GM23338 (cell line): ENCODE results near the gene DPF1. TPM values are rescaled to one million over a fixed set of nuclear protein-coding genes. Genes with fewer than 3 reads are reported as not detected.

ENCODE experiments used
- ATAC-seq: fragments of 200-7000 bp; cut with Tn5 transposase; 3 replicates; pipeline ENCODE4 v1.9.1; 2020
- DNase-seq: peaks from one replicate; pipeline ENCODE4 v3.0.0-alpha.2; 2015; ENCODE audit warnings: low spot score
- H2AFZ ChIP-seq: fragments of 200-600 bp; sonication (generic); 2 replicates; pipeline ENCODE4 v1.8.0; 2016; ENCODE audit warnings: antibody characterized with exemption, mild to moderate bottlenecking, moderate library complexity
- H3F3A ChIP-seq: fragments of 200-600 bp; sonication (generic); replicated peaks from 2 replicates; pipeline ENCODE4 v1.8.0; 2017; ENCODE audit warnings: antibody characterized with exemption, mixed run types, low read depth
- H3K27ac ChIP-seq: fragments of 200-600 bp; sonication (generic); 2 replicates; pipeline ENCODE4 v1.6.1; 2016; ENCODE audit warnings: low read depth
- H3K27me3 ChIP-seq: fragments of 200-600 bp; sonication (generic); 2 replicates; pipeline ENCODE4 v1.8.0; 2016; ENCODE audit warnings: mild to moderate bottlenecking, mixed run types, moderate library complexity; ENCODE audit not compliant: insufficient read depth
- H3K36me3 ChIP-seq: fragments of 200-600 bp; sonication (generic); 2 replicates; pipeline ENCODE4 v1.8.0; 2016; ENCODE audit warnings: mild to moderate bottlenecking; ENCODE audit not compliant: insufficient read depth
- H3K4me1 ChIP-seq: fragments of 200-600 bp; sonication (generic); 2 replicates; pipeline ENCODE4 v1.8.0; 2016; ENCODE audit warnings: mild to moderate bottlenecking, moderate library complexity; ENCODE audit not compliant: insufficient read depth
- H3K4me2 ChIP-seq: fragments of 200-600 bp; sonication (generic); 2 replicates; pipeline ENCODE4 v1.7.1; 2017; ENCODE audit warnings: mixed run types
- H3K4me3 ChIP-seq: fragments of 200-600 bp; sonication (generic); 2 replicates; pipeline ENCODE4 v1.6.1; 2016; ENCODE audit warnings: mixed run types
- H3K79me2 ChIP-seq: fragments of 200-600 bp; sonication (generic); replicated peaks from 2 replicates; pipeline ENCODE4 v1.8.0; 2017; ENCODE audit warnings: mild to moderate bottlenecking; ENCODE audit not compliant: insufficient read depth
- H3K9me2 ChIP-seq: fragments of 200-600 bp; sonication (generic); 2 replicates; pipeline ENCODE4 v1.8.0; 2017; ENCODE audit not compliant: insufficient read depth
- H4K20me1 ChIP-seq: fragments of 200-600 bp; sonication (generic); replicated peaks from 2 replicates; pipeline ENCODE4 v1.8.0; 2017; ENCODE audit warnings: mild to moderate bottlenecking; ENCODE audit not compliant: insufficient read depth
- H3K27ac Mint-ChIP-seq: 2 replicates; pipeline ENCODE4 v1.8.0; 2020; ENCODE audit warnings: inconsistent platforms, mild to moderate bottlenecking, moderate library complexity, mixed read lengths
- H3K27me3 Mint-ChIP-seq: 3 replicates; pipeline ENCODE4 v1.8.0; 2022; ENCODE audit warnings: low read depth, mild to moderate bottlenecking, moderate library complexity, mixed read lengths, inconsistent platforms; ENCODE audit not compliant: insufficient read depth, poor library complexity
- H3K36me3 Mint-ChIP-seq: 3 replicates; pipeline ENCODE4 v1.8.0; 2021; ENCODE audit warnings: low read depth, mild to moderate bottlenecking, inconsistent platforms, moderate library complexity, mixed read lengths
- H3K4me1 Mint-ChIP-seq: 3 replicates; pipeline ENCODE4 v1.8.0; 2020; ENCODE audit warnings: mild to moderate bottlenecking, inconsistent platforms, mixed read lengths
- H3K4me3 Mint-ChIP-seq: 3 replicates; pipeline ENCODE4 v1.8.0; 2021; ENCODE audit warnings: moderate library complexity, mild to moderate bottlenecking, inconsistent platforms, mixed read lengths
- H3K9me3 Mint-ChIP-seq: 3 replicates; pipeline ENCODE4 v1.8.0; 2020; ENCODE audit warnings: moderate library complexity, mild to moderate bottlenecking, inconsistent platforms, mixed read lengths
- CREB1 ChIP-seq: fragments of 250-450 bp; sonication (Bioruptor Pico); IDR thresholded peaks from 2 replicates; pipeline ENCODE4 v1.5.0; 2020; ENCODE audit warnings: low read depth, mild to moderate bottlenecking, moderate library complexity
- CTCF ChIP-seq, 2 experiments: fragments of 200-600 bp in 1 of 2; sonication (generic) in 1 of 2; conservative IDR thresholded peaks; 2 replicates each; pipeline versions ENCODE4 v1.5.1 to v1.6.1; 2016 to 2017; ENCODE audit warnings: antibody characterized with exemption in 2 of 2, low read depth in 2 of 2, mild to moderate bottlenecking in 2 of 2, moderate library complexity in 1 of 2
- ETS1 ChIP-seq: IDR thresholded peaks from 2 replicates; pipeline ENCODE4 v1.6.1; 2016; ENCODE audit warnings: antibody characterized with exemption
- EZH2 ChIP-seq: fragments of 200-600 bp; sonication (generic); IDR thresholded peaks from one replicate; pipeline ENCODE4 v1.8.0; 2017; ENCODE audit warnings: antibody characterized with exemption, mild to moderate bottlenecking, low read depth; ENCODE audit not compliant: unreplicated experiment
- EZH2phosphoT487 ChIP-seq: fragments of 200-600 bp; sonication (generic); IDR thresholded peaks from one replicate; pipeline ENCODE4 v1.8.1; 2018; ENCODE audit warnings: antibody characterized with exemption; ENCODE audit not compliant: unreplicated experiment
- JUNB ChIP-seq: IDR thresholded peaks from one replicate; pipeline ENCODE4 v1.6.1; 2016; ENCODE audit warnings: antibody characterized with exemption; ENCODE audit not compliant: unreplicated experiment
- POLR2AphosphoS5 ChIP-seq: IDR thresholded peaks from 2 replicates; pipeline ENCODE4 v1.6.1; 2016; ENCODE audit warnings: antibody characterized with exemption, low read depth
- REST ChIP-seq: IDR thresholded peaks from one replicate; pipeline ENCODE4 v1.6.1; 2018; ENCODE audit warnings: antibody characterized with exemption; ENCODE audit not compliant: unreplicated experiment
- STAT1 ChIP-seq: IDR thresholded peaks from one replicate; pipeline ENCODE4 v1.6.1; 2016; ENCODE audit warnings: antibody characterized with exemption; ENCODE audit not compliant: unreplicated experiment
- ZNF114 ChIP-seq: fragments of 250-450 bp; sonication (Bioruptor Pico); IDR thresholded peaks from 2 replicates; pipeline ENCODE4 v1.5.0; 2020; ENCODE audit warnings: mild to moderate bottlenecking, moderate library complexity
- ZNF331 ChIP-seq: fragments of 250-450 bp; sonication (Bioruptor Pico); IDR thresholded peaks from 2 replicates; pipeline ENCODE4 v1.5.0; 2020; ENCODE audit warnings: low read depth, mild to moderate bottlenecking, moderate library complexity
- ZNF462 ChIP-seq: fragments of 250-450 bp; sonication (Bioruptor Pico); IDR thresholded peaks from 2 replicates; pipeline ENCODE4 v1.5.0; 2020; ENCODE audit warnings: mild to moderate bottlenecking, moderate library complexity
- polyA plus RNA-seq: library from polyadenylated mRNA; unstranded; fragments of >200 nt; fragmentation: Nextera tagmentation; extraction: Ambion mirVana; gene quantifications from 2 replicates; pipeline ENCODE4 v1.2.1, GENCODE V29; 2016
- total RNA-seq: library from RNA; depleted of rRNA; stranded (reverse); fragments of >200 nt; shearing (Covaris generic); gene quantifications from 2 replicates; pipeline ENCODE4 v1.2.3, GENCODE V29; 2014

DPF1 gene
- total and polyA plus RNA-seq, 2 experiments from 2014 or later = 8.3 to 11.7 TPM

GRCh38 chr19:38202504-38202903, 21.5 kb downstream of the DPF1 start (continued):
- TF ChIP-seq REST (no peak), ZNF331 (CRISPR knock-in tag) (no peak), EZH2 (no peak), STAT1 (no peak), JUNB (no peak), CREB1 (CRISPR knock-in tag) (no peak), ETS1 (no peak), ZNF114 (CRISPR knock-in tag) (no peak), POLR2AphosphoS5 (no peak), EZH2phosphoT487 (no peak)

GRCh38 chr19:38201731-38202130, 22.3 kb downstream of the DPF1 start:
- Histone ChIP-seq H3K4me2 (no peak overlapping the region), H4K20me1 (no peaks in the 10 kb centered on the region), H3K27me3 (no peaks in the 10 kb centered on the region), H3F3A (peaks cover 2% of the 10 kb centered on the region; the same call in 1 of the 2 replicates), H3K79me2 (no peaks in the 10 kb centered on the region), H3K27ac (no peak overlapping the region), H3K4me1 (no peaks in the 10 kb centered on the region), H3K4me3 (no peak overlapping the region), H2AFZ (no peak overlapping the region), H3K9me2 (no peaks in the 10 kb centered on the region), H3K36me3 (no peaks in the 10 kb centered on the region)
- Mint-ChIP-seq H3K4me3 (no peak overlapping the region), H3K4me1 (peaks cover 3% of the 10 kb centered on the region), H3K27me3 (peaks cover 4% of the 10 kb centered on the region), H3K9me3 (no peaks in the 10 kb centered on the region), H3K27ac (no peak overlapping the region), H3K36me3 (peaks cover 7% of the 10 kb centered on the region)
- DNase-seq (no peak), ATAC-seq (no peak)
- TF ChIP-seq ZNF462 (CRISPR knock-in tag) (no peak), POLR2AphosphoS5 (no peak), EZH2 (no peak), CREB1 (CRISPR knock-in tag) (no peak), JUNB (no peak), ZNF331 (CRISPR knock-in tag) (no peak), CTCF (conservative IDR thresholded peaks at IDR 0.05; ENCODE audit: low read depth in 2 of 2) (no peak)
